ENCODE measurements around the gene MYO5C.
"Not testable (repeated sequence)": the region's sequence is repeated elsewhere in the genome, so short reads cannot be mapped to it uniquely, and the experiment has no call there.

Gene MYO5C

DNA sequence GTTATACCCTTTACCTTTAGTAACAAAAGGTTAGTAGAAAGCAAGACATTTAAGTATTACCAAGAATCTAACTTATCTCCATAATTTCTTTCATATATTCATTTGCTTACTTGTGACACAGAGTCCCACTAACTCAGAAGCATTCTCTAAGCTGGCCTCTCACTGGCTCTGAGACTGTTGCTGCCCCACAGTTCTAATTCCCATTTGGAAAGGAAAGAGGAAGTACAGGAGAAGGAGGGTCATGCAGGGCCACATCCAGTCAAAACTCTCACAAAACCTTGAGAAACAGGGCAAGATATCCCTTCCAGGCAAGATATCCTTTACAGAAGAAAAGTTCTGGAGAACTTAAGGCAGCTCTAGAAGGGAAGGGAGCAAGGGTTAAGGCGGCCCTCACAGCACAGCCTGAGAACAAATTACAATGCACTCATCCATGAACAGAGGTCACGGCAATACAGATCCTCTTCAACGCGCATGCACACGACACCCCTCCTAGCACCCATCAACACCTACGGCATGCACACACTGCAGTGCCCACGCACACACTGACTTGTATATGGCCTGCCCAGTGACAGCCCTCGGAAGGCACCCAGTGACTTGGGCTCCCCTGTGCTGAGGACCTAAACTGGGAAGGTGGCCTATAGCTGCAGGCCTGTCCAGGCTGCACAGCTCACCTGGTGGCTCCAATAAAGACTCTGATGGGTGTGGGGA is 13.0 kb upstream of the MYO5C start:
- no peak for DNase-seq (ENCODE audit: low spot score)

GRCh38 chr15:52307847-52308246 is 12.2 kb upstream of the MYO5C start:
- no peak for DNase-seq (ENCODE audit: low spot score)

DNA sequence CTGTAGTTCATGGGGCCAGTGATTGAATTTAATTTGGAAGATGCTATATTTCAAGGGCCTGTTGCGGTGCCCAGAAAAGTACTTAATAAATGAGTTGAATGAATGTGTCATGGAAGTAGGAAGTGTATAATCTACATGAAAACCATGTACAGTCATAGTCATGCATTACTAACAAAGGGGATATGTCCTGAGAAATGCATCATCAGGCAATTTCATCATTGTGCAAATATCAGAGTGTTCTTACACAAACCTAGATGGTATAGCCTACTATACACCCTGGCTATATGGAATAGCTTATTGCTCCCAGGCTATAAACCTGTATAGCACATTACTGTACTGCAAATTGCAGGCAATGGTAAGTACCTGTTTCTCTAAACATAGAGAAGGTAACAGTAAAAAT is 10.7 kb upstream of the MYO5C start:
- no peak for DNase-seq (ENCODE audit: low spot score)

DNA sequence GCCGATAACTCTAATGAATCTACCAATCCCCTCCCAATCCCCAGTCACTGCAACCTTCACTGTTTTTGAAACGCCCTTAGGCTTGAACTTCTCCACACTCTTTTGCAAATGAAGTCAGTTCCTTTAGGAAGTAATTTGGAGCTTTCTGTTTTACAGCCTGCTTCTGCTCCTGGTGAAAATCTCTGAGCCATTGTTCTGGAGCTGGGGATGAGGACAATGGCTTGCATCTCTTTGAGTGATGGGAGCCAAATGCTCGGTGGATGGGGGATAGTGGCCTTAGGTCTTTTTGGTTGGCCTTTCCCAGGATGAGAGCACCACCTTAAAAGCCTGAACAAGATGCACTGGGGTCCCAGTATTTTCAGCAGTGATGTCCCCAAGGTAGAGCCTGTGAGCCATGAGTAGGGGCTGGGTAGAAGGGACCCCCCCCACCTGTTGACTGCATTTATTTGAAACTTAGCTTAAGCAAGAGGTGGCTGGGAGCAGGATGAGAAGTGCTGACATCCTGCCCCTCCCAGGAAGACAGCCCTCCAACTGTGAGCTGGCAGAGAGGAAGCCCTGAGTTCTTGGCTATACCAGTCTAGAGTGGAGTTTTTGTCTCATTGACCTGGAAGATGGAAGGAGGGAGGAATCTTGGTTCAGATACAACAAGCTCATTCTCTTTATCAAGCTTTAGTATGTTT is 7.6 kb upstream of the MYO5C start:
- no peak for DNase-seq (ENCODE audit: low spot score)

DNA sequence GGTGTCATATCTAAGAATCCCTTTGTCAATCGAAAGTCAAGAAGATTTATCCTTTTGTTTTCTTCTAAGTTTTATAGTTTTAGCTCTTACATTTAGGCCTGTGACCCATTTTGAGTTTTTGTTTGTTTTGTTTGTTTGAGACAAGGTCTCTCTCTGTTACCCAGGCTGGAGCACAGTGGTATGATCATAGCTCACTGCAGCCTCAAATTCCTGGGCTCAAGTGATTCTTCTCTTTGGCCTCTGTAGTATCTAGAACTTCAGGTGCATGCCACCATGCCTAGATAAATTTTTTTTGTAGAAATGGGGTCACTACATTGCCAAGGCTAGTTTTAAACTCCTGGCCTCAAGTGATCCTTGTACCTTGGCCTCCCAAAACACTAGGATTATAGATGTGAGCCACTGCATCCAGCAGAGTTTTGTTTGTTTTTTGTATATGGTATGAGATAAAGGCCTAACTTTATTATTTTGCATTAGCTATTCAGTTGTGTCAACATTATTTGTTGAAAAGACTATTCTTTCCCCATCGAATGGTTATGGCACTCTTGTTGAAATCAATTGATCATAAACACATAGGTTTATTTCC is 5.8 kb upstream of the MYO5C start:
- DNase-seq (ENCODE audit: low spot score), result no peak

- no peak for DNase-seq (ENCODE audit: low spot score)
These were observed 653 bp downstream of the MYO5C start for GRCh38 chr15:52294881-52295420.

- DNase-seq (ENCODE audit: low spot score), result no peak
These were observed 2.7 kb downstream of the MYO5C start for GRCh38 chr15:52292780-52293392.

DNA sequence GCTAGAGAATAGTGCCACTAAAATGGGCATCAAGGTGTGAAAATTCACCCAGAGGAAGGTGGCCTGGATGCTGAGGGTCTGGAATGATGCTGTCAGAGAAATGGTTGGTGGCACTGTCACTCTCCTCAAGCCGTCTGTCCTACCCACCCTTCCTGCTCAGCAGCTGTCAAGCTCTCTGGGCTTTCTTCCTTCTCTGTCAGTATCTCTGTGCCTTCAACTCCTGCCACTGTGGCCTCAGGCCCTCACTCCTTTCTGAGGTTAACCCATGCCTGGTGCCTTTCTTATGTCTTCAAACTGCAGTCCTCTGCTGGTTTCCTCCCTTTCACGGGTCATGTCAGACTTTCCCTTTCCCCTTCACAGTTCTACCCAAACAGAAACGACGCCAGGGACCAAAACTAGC is 4.4 kb downstream of the MYO5C start:
- no peak for DNase-seq (ENCODE audit: low spot score)

DNA sequence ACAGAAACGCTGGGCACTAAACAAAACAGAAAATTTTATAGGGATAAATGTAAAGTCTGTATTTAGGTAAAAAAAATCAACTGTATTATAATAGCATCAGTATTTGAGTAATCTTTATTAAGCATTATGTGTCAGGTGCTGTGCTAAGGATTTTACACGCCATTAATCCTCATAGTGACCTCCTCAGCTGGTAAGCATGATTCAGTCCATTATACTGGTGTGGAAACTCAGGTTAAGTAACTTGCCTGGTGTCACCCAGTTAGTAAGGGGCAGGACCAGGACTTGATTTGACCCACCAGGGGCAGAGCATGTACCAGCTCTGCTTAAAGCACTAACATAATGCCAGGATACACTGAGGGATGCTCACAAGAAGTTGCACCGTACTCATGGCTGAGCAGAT is 4.8 kb downstream of the MYO5C start:
- DNase-seq (ENCODE audit: low spot score), result no peak

GRCh38 chr15:52290329-52290728 is 5.3 kb downstream of the MYO5C start:
- no peak for DNase-seq (ENCODE audit: low spot score)

- no peak for DNase-seq (ENCODE audit: low spot score)
These were observed 5.9 kb downstream of the MYO5C start for GRCh38 chr15:52289629-52290081.

- no peak for DNase-seq (ENCODE audit: low spot score)
These were observed 6.6 kb downstream of the MYO5C start for GRCh38 chr15:52288986-52289385.

DNA sequence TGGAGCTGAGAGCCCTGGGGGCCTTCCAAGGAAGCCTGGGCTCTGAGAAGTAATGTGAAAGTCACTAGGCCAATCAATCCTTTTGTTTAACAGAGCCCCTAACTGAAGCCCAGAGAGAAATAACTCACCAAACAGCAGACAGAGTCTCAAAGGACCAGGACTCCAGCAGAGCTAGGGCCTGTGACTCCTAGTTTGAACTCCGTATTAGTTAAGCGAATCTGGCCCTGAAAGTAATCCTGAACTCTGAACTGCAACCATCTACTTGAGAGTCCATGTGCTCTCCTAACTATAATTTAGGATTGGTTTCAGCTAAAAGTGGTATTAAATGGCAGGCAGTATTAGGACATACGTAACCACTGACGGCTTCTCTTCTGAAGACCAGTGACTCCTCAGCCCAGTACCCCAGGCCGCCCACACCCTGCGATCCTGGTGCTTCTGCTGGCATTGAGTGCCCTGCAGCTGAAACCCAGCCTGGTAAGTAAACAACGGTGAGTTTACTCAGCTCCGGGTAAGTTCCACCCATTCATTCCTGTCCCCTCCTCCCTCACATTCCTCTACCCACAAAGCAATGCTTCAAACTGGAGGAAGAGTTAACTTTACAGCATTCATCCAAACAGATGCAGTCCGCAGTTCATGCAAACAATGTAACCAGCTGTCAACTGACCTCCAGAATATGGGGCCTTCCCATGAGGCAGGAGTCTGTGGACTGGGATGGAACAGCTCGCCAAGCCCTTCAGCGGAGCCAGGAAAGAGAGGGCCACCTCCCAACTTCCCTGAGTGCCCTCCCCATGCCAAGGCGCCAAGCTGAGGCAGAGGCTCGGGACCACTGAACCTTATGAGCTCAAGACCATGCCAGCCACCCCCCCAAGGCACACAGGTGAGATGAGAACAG is 7.3 kb downstream of the MYO5C start:
- DNase-seq (ENCODE audit: low spot score), result no peak

GRCh38 chr15:52287114-52287513 is 8.5 kb downstream of the MYO5C start:
- DNase-seq (ENCODE audit: low spot score), result no peak

DNA sequence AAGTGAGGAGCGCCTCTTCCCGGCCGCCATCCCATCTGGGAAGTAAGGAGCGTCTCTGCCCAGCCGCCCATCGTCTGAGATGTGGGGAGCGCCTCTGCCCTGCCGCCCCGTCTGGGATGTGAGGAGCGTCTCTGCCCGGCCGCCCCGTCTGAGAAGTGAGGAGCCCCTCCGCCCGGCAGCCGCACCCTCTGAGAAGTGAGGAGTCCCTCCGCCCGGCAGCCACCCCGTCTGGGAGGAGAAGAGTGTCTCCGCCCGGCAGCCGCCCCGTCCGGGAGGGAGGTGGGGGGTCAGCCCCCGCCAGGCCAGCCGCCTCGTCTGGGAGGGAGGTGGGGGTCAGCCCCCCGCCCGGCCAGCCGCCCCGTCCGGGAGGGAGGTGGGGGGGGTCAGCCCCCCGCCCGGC is 9.7 kb downstream of the MYO5C start:
- DNase-seq (ENCODE audit: low spot score), result not testable (repeated sequence)

GRCh38 chr15:52284164-52284563 is 11.4 kb downstream of the MYO5C start:
- DNase-seq (ENCODE audit: low spot score), result no peak

GRCh38 chr15:52283281-52283680 is 12.3 kb downstream of the MYO5C start:
- DNase-seq (ENCODE audit: low spot score), result no peak

DNA sequence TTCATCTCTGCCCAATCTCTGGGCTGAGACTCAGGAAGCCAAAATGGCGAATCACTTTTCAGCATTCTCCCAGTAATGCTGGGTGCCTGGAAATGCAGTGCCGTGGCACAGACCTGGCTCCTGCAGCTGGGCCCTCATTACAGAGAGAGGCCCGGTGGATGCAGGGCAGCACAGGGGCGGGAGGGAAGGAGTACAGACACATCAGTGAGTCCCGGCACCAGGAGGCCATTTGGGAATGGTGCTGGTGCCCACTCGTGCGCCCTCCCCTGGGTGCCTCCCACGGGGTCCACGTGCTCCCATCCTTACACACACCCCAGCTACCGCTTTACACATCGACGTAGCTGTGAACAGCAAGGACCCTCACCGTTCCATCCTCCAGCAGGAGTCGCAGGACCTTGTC is 13.2 kb downstream of the MYO5C start:
- no peak for DNase-seq (ENCODE audit: low spot score)

- peak; percentile 71 for DNase-seq (ENCODE audit: low spot score)
These were observed 14.2 kb downstream of the MYO5C start for GRCh38 chr15:52281085-52282035.
